HCT116 (cell line): Measurements from ENCODE around the gene SRGAP3. TPM values are rescaled to one million over a fixed set of nuclear protein-coding genes. Genes with fewer than 3 reads are reported as not detected.

Source experiments
- ATAC-seq: fragments of 200-7000 bp; cut with Tn5 transposase; 2 replicates; pipeline ENCODE4 v1.9.1; 2020; ENCODE audit warnings: mild to moderate bottlenecking, moderate library complexity
- BruUV-seq: library from RNA; stranded (reverse); fragments of 400-500 nt; replicated peaks from 2 replicates; lab custom pipeline; 2021; lab: Mats Ljungman, UMichigan
- CTCF ChIA-PET: fragments of 300-600 bp; sonication (Branson Sonifier 250); formaldehyde crosslinking; loops from one replicate; lab custom pipeline; 2021; ENCODE audit warnings: antibody characterized with exemption; lab: Charles Lee
- POLR2A ChIA-PET: fragments of 300-600, 350-600 bp; sonication (Branson Sonifier 250); formaldehyde crosslinking; loops from one replicate; lab custom pipeline; 2021; ENCODE audit warnings: antibody characterized with exemption; lab: Charles Lee
- RAD21 ChIA-PET, 2 experiments: fragments of 300-600 bp; sonication (Branson Sonifier 250); formaldehyde crosslinking; loops; one replicate each; lab custom pipeline; 2023; ENCODE audit warnings: low total read pairs in 2 of 2; ENCODE audit not compliant: uncharacterized antibody in 2 of 2, unreplicated experiment in 2 of 2, low non-redundant PET in 1 of 2; lab: Charles Lee
- DNase-seq: peaks from one replicate; pipeline ENCODE4 v3.0.0-alpha.2; 2010; ENCODE audit warnings: low read depth, low spot score
- H2AFZ ChIP-seq: fragments of 200-600 bp; shearing (Covaris generic), sonication (generic); 2 replicates; pipeline ENCODE4 v1.6.1; 2017; ENCODE audit warnings: low read depth, mixed run types, mixed read lengths, antibody characterized with exemption, low read length; ENCODE audit not compliant: poor library complexity, severe bottlenecking
- H3K27ac ChIP-seq: 2 replicates; pipeline ENCODE4 v1.5.1; 2012; ENCODE audit warnings: low read depth, low read length
- H3K27me3 ChIP-seq: fragments of 200-600 bp; sonication (generic); 2 replicates; pipeline ENCODE4 v1.6.1; 2016; ENCODE audit warnings: mixed run types, low read length, mixed read lengths; ENCODE audit not compliant: insufficient read depth
- H3K36me3 ChIP-seq, 2 experiments: fragments of 200-500 bp in 1 of 2; fragments of 200-600 bp in 1 of 2; sonication (Bioruptor generic) in 1 of 2; sonication (generic) in 1 of 2; 2 replicates each; pipeline versions ENCODE4 v1.5.1 to v1.6.1; 2014 to 2016; ENCODE audit warnings: low read length in 2 of 2, inconsistent platforms in 1 of 2, mixed read lengths in 1 of 2, mixed run types in 1 of 2; ENCODE audit not compliant: insufficient read depth in 2 of 2, control insufficient read depth in 1 of 2
- H3K4me1 ChIP-seq, 2 experiments: fragments of 200-600 bp in 1 of 2; sonication (generic) in 1 of 2; 2 replicates each; pipeline versions ENCODE4 v1.5.1 to v1.6.1; 2012 to 2017; ENCODE audit warnings: low read length in 2 of 2, inconsistent platforms in 1 of 2, mild to moderate bottlenecking in 1 of 2, mixed read lengths in 1 of 2, mixed run types in 1 of 2, moderate library complexity in 1 of 2; ENCODE audit not compliant: insufficient read depth in 2 of 2, control insufficient read depth in 1 of 2
- H3K4me2 ChIP-seq: fragments of 200-600 bp; sonication (generic); 2 replicates; pipeline ENCODE4 v1.6.1; 2017; ENCODE audit warnings: mixed run types, low read length, mixed read lengths
- H3K4me3 ChIP-seq, 2 experiments: fragments of 200-600 bp in 1 of 2; sonication (generic) in 1 of 2; replicated peaks in 1 of 2; 2 replicates each; pipeline ENCODE4 v1.5.1; 2011 to 2016; ENCODE audit warnings: low read length in 2 of 2, control low read depth in 1 of 2, low read depth in 1 of 2, mild to moderate bottlenecking in 1 of 2, mixed read lengths in 1 of 2, mixed run types in 1 of 2
- H3K79me2 ChIP-seq: fragments of 200-600 bp; sonication (generic); 2 replicates; pipeline ENCODE4 v1.6.1; 2017; ENCODE audit warnings: mild to moderate bottlenecking, mixed run types, low read length, moderate library complexity, mixed read lengths; ENCODE audit not compliant: insufficient read depth
- H3K9ac ChIP-seq: fragments of 200-600 bp; sonication (generic); 2 replicates; pipeline ENCODE4 v1.6.1; 2016; ENCODE audit warnings: low read length, mixed read lengths
- H3K9me2 ChIP-seq: fragments of 200-600 bp; sonication (generic), shearing (Covaris generic); 2 replicates; pipeline ENCODE4 v1.6.1; 2017; ENCODE audit warnings: mixed run types, mild to moderate bottlenecking, moderate library complexity; ENCODE audit not compliant: insufficient read depth
- H3K9me3 ChIP-seq, 2 experiments: fragments of 200-500 bp in 1 of 2; fragments of 200-600 bp in 1 of 2; sonication (Bioruptor generic) in 1 of 2; sonication (generic) in 1 of 2; 2 replicates each; pipeline ENCODE4 v1.6.1; 2014 to 2017; ENCODE audit warnings: low read length in 2 of 2, mixed read lengths in 2 of 2, inconsistent platforms in 1 of 2, low read depth in 1 of 2, mild to moderate bottlenecking in 1 of 2, mixed run types in 1 of 2, moderate library complexity in 1 of 2; ENCODE audit not compliant: control insufficient read depth in 1 of 2, insufficient read depth in 1 of 2
- H4K20me1 ChIP-seq: fragments of 200-600 bp; sonication (generic), shearing (Covaris generic); 2 replicates; pipeline ENCODE4 v1.6.1; 2017; ENCODE audit warnings: mixed run types, mild to moderate bottlenecking, moderate library complexity; ENCODE audit not compliant: insufficient read depth
- ELF1 ChIP-seq: IDR thresholded peaks from 2 replicates; pipeline ENCODE4 v1.6.1; 2012; ENCODE audit warnings: low read depth, borderline replicate concordance
- JUND ChIP-seq: IDR thresholded peaks from 2 replicates; pipeline ENCODE4 v1.6.1; 2012
- MAX ChIP-seq: IDR thresholded peaks from 2 replicates; pipeline ENCODE4 v1.6.1; 2012
- POLR2A ChIP-seq: IDR thresholded peaks from 2 replicates; pipeline ENCODE4 v1.7.0; 2011; ENCODE audit warnings: borderline replicate concordance; ENCODE audit not compliant: insufficient read depth, insufficient read length; ENCODE audit errors: extremely low read depth
- SIN3A ChIP-seq: IDR thresholded peaks from 2 replicates; pipeline ENCODE4 v1.6.1; 2012; ENCODE audit warnings: low read depth
- TCF7L2 ChIP-seq: IDR thresholded peaks from 2 replicates; pipeline ENCODE4 v1.7.0; 2011; ENCODE audit warnings: borderline replicate concordance, inconsistent platforms; ENCODE audit not compliant: insufficient read depth, insufficient read length; ENCODE audit errors: extremely low read depth
- YY1 ChIP-seq: IDR thresholded peaks from 2 replicates; pipeline ENCODE4 v1.6.1; 2011; ENCODE audit warnings: low read length, low read depth, moderate library complexity, mild to moderate bottlenecking; ENCODE audit not compliant: insufficient replicate concordance; ENCODE audit errors: extremely low read depth
- ZBTB33 ChIP-seq: IDR thresholded peaks from 2 replicates; pipeline ENCODE4 v1.6.1; 2011; ENCODE audit warnings: mild to moderate bottlenecking, low read length, moderate library complexity; ENCODE audit not compliant: insufficient replicate concordance; ENCODE audit errors: extremely low read depth
- intact Hi-C: fragments of 100-400 bp; cut with micrococcal nuclease; formaldehyde crosslinking; loops from 2 replicates; pipeline ENCODE4 v1.10.0; 2022
- total RNA-seq: library from RNA; stranded (reverse); gene quantifications from one replicate; pipeline ENCODE4 v1.2.1, GENCODE V29; 2021; ENCODE audit not compliant: unreplicated experiment

SRGAP3 gene
- total RNA-seq, 1 experiment from 2014 or later = 8.3 TPM

GRCh38 chr3:9153904-9154619, 95.4 kb downstream of the SRGAP3 start:
- Histone ChIP-seq H3K4me1 (peaks cover 0 to 19% of the 10 kb centered on the region in 2 experiments; a peak in 2 of 4 replicates), H3K79me2 (no peaks in the 10 kb centered on the region), H3K27me3 (no peaks in the 10 kb centered on the region), H3K9me3 (no peaks in the 10 kb centered on the region), H3K36me3 (no peaks in the 10 kb centered on the region), H3K27ac (no peak overlapping the region), H2AFZ (no peak overlapping the region), H4K20me1 (no peaks in the 10 kb centered on the region), H3K9ac (no peak overlapping the region), H3K4me3 (no peak overlapping the region), H3K4me2 (no peak overlapping the region), H3K9me2 (no peaks in the 10 kb centered on the region)
- TF ChIP-seq SIN3A = no peak
- no peak for TF ChIP-seq POLR2A
- no peak for TF ChIP-seq JUND
- no peak for TF ChIP-seq ZBTB33
- TF ChIP-seq MAX = no peak
- TF ChIP-seq TCF7L2 = no peak
- no peak for TF ChIP-seq ELF1
- TF ChIP-seq YY1 = no peak
- ChIA-PET CTCF (no interaction called here), POLR2A (no interaction called here), RAD21 (no interaction called here)
- no TSS peak for BruUV-seq
- intact Hi-C loops = no loop called here
- DNase-seq (no peak), ATAC-seq (no peak)
